SK-N-SH treated with all-trans-retinoic acid at 6 μM for 48 hours (cell line): ENCODE data around the gene CXCL9.

ENCODE experiments used
- BACH2 ChIP-seq: fragments of 250-450 bp; sonication (Bioruptor Pico); IDR thresholded peaks from 2 replicates; pipeline ENCODE4 v1.9.0; 2021; ENCODE audit warnings: mild to moderate bottlenecking, borderline replicate concordance
- CSDC2 ChIP-seq: fragments of 250-450 bp; sonication (Bioruptor Pico); IDR thresholded peaks from 2 replicates; pipeline ENCODE4 v1.5.0; 2020; ENCODE audit warnings: mild to moderate bottlenecking, moderate library complexity
- ISL1 ChIP-seq: fragments of 250-450 bp; sonication (Bioruptor Pico); IDR thresholded peaks from 2 replicates; pipeline ENCODE4 v2.1.2; 2022; ENCODE audit warnings: mild to moderate bottlenecking, moderate library complexity
- RARB ChIP-seq: fragments of 250-450 bp; sonication (Bioruptor Pico); IDR thresholded peaks from 2 replicates; pipeline ENCODE4 v1.8.0; 2021; ENCODE audit warnings: mild to moderate bottlenecking, moderate library complexity
- SNAI2 ChIP-seq: fragments of 250-450 bp; sonication (Bioruptor Pico); IDR thresholded peaks from 2 replicates; pipeline ENCODE4 v1.5.0; 2020; ENCODE audit warnings: mild to moderate bottlenecking, moderate library complexity
- TCF4 ChIP-seq: fragments of 250-450 bp; sonication (Bioruptor Pico); IDR thresholded peaks from 2 replicates; pipeline ENCODE4 v1.8.0; 2021; ENCODE audit warnings: mild to moderate bottlenecking, moderate library complexity, borderline replicate concordance
- TOX ChIP-seq: fragments of 250-450 bp; sonication (Bioruptor Pico); IDR thresholded peaks from 2 replicates; pipeline ENCODE4 v1.8.0; 2021; ENCODE audit warnings: mild to moderate bottlenecking, moderate library complexity, borderline replicate concordance
- ZC3H10 ChIP-seq: fragments of 250-450 bp; sonication (Bioruptor Pico); IDR thresholded peaks from 2 replicates; pipeline ENCODE4 v1.5.1; 2021; ENCODE audit warnings: mild to moderate bottlenecking, moderate library complexity
- ZFP3 ChIP-seq: fragments of 250-450 bp; sonication (Bioruptor Pico); IDR thresholded peaks from 2 replicates; pipeline ENCODE4 v1.5.0; 2020; ENCODE audit warnings: mild to moderate bottlenecking, moderate library complexity
- TF ChIP-seq, protein P1 (sequence below): fragments of 250-450 bp; sonication (Bioruptor Pico); IDR thresholded peaks from 2 replicates; pipeline ENCODE4 v1.5.1; 2020; ENCODE audit warnings: low read depth, mild to moderate bottlenecking, moderate library complexity
- TF ChIP-seq, protein P2 (sequence below): fragments of 250-450 bp; sonication (Bioruptor Pico); IDR thresholded peaks from 2 replicates; pipeline ENCODE4 v1.8.0; 2021; ENCODE audit warnings: low read depth, mild to moderate bottlenecking, moderate library complexity, borderline replicate concordance
- TF ChIP-seq, protein P3 (sequence below): fragments of 250-450 bp; sonication (Bioruptor Pico); IDR thresholded peaks from 2 replicates; pipeline ENCODE4 v1.5.0; 2020; ENCODE audit warnings: mild to moderate bottlenecking, moderate library complexity

DNA sequence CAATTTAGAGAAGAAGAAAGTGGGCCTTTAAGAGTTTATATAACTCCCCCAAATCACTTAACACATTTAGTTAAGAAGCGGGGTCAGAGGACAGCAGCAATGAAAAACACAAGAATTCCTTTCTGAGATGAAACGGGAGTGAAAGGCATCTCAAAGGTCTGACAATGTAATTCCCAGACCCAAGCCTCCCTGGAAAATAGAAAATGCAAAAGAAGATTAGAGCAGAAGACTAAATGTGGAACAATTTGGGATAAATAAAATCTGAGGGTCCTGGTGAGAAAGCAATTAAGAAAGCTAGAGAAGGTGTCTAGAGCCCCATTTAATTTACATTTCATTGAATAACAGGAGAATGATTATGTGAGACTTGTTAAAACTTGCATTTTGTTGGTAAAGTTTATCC, 48.1 kb upstream of the CXCL9 start:
- TF ChIP-seq ZFP3 (CRISPR knock-in tag) = no peak
- TF ChIP-seq, protein P1, sequence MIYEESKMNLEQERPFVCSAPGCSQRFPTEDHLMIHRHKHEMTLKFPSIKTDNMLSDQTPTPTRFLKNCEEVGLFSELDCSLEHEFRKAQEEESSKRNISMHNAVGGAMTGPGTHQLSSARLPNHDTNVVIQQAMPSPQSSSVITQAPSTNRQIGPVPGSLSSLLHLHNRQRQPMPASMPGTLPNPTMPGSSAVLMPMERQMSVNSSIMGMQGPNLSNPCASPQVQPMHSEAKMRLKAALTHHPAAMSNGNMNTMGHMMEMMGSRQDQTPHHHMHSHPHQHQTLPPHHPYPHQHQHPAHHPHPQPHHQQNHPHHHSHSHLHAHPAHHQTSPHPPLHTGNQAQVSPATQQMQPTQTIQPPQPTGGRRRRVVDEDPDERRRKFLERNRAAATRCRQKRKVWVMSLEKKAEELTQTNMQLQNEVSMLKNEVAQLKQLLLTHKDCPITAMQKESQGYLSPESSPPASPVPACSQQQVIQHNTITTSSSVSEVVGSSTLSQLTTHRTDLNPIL = no peak
- TF ChIP-seq BACH2 (CRISPR knock-in tag) = no peak
- no peak for TF ChIP-seq SNAI2 (CRISPR knock-in tag)
- TF ChIP-seq ZC3H10 (CRISPR knock-in tag) = no peak
- no peak for TF ChIP-seq RARB (CRISPR knock-in tag)
- TF ChIP-seq, protein P2, sequence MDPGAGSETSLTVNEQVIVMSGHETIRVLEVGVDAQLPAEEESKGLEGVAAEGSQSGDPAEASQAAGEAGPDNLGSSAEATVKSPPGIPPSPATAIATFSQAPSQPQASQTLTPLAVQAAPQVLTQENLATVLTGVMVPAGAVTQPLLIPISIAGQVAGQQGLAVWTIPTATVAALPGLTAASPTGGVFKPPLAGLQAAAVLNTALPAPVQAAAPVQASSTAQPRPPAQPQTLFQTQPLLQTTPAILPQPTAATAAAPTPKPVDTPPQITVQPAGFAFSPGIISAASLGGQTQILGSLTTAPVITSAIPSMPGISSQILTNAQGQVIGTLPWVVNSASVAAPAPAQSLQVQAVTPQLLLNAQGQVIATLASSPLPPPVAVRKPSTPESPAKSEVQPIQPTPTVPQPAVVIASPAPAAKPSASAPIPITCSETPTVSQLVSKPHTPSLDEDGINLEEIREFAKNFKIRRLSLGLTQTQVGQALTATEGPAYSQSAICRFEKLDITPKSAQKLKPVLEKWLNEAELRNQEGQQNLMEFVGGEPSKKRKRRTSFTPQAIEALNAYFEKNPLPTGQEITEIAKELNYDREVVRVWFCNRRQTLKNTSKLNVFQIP = no peak
- TF ChIP-seq, protein P3, sequence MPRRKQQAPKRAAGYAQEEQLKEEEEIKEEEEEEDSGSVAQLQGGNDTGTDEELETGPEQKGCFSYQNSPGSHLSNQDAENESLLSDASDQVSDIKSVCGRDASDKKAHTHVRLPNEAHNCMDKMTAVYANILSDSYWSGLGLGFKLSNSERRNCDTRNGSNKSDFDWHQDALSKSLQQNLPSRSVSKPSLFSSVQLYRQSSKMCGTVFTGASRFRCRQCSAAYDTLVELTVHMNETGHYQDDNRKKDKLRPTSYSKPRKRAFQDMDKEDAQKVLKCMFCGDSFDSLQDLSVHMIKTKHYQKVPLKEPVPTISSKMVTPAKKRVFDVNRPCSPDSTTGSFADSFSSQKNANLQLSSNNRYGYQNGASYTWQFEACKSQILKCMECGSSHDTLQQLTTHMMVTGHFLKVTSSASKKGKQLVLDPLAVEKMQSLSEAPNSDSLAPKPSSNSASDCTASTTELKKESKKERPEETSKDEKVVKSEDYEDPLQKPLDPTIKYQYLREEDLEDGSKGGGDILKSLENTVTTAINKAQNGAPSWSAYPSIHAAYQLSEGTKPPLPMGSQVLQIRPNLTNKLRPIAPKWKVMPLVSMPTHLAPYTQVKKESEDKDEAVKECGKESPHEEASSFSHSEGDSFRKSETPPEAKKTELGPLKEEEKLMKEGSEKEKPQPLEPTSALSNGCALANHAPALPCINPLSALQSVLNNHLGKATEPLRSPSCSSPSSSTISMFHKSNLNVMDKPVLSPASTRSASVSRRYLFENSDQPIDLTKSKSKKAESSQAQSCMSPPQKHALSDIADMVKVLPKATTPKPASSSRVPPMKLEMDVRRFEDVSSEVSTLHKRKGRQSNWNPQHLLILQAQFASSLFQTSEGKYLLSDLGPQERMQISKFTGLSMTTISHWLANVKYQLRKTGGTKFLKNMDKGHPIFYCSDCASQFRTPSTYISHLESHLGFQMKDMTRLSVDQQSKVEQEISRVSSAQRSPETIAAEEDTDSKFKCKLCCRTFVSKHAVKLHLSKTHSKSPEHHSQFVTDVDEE (CRISPR knock-in tag) = no peak
- no peak for TF ChIP-seq ISL1
- TF ChIP-seq CSDC2 = no peak
- TF ChIP-seq TOX (CRISPR knock-in tag) = no peak
- TF ChIP-seq TCF4 (CRISPR knock-in tag) = no peak
